Skeletal muscle cell (primary cell): Measurements from ENCODE around the gene CTSH.

Experiments
- DNase-seq: peaks from one replicate; pipeline ENCODE4 v3.0.0-alpha.2; 2010; ENCODE audit warnings: low read depth
- H3K4me3 ChIP-seq: 2 replicates; pipeline ENCODE4 v1.5.1; 2011; ENCODE audit warnings: low read depth, mild to moderate bottlenecking, control low read depth, low read length, moderate library complexity

Gene CTSH

DNA sequence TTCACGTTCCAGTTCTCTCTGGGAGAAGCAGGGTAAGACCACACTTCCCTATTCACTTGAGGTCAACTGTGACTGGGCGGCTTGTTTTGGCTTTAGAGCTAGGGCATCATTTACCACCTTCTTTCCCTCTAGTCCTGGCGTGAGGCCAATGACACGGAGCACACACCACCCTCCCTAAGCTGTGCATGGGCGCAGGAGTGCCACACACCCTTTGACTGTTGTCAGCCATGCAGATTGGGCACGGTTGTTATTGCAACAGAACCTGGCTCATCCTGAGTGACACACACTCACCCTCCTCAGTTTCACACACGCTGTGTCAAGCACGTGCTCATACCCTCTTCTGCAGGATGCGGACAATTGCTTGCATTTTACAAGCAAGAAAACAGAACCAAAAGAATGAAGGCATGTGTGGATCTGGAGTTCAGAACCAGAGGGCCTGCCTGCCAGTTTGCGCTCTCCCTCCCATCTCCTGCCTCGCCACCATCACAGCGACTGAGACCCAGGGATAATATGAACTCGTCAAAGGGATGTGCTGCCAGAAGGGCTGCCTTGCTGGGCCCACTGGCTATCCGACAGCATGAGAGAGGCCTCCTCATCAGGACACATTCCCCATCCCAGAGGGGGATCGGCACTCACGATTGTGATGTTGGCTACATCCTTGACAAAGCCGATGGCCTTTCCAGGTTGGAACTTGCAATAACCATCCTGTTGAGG is 17.6 kb downstream of the CTSH start:
- DNase-seq = no peak
- no peak overlapping the region for H3K4me3 ChIP-seq

GRCh38 chr15:78925956-78926743 is 18.7 kb downstream of the CTSH start:
- no peak overlapping the region for H3K4me3 ChIP-seq
- DNase-seq = no peak

DNA sequence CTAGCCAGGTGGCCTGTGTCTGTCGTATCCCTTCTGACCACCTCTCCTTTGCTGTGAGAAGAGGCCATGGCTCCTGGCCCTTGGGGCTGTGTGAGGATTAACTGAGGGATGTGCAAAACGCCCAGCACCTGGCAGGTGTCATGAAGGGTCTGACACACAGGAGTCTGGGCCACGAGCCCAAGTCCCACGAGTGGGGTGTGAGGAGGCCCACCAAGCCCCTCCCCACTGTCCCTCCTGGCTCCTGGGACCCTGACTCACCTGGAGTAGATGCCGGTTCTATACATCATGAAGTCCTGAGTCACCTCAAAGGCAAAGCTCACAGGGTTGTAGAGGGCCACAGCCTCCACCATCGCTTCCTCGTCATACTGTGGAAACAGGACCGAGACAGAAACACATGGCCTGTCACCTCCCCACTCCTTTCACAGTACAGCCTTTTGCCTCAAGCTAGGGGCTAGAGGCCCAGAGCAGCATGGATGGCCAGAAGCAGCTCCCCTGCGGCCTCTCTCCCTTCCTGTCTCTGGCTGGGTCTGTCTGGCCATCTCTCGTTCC is 19.7 kb downstream of the CTSH start:
- H3K4me3 ChIP-seq = no peak overlapping the region
- no peak for DNase-seq

GRCh38 chr15:78923480-78924360 is 21.1 kb downstream of the CTSH start:
- H3K4me3 ChIP-seq = no peak overlapping the region
- DNase-seq = no peak

DNA sequence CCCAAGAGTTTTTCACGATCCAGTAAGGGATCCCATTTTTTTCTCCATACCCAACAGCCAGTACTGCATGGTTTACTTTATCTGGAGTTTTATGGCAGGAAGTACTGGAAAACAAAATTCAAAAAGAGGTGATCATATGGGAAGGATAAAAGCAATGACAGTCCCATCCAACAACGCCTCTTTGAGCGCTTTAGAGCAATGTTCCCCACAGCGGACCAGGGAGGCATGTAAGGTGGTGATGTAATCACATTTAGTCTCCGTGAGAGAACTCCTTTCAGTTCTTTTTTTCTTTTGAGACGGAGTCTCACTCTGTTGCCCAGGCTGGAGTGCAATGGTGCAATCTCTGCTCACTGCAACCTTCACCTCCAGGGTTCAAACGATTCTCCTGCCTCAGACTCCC is 21.8 kb downstream of the CTSH start:
- no peak for DNase-seq
- H3K4me3 ChIP-seq = no peak overlapping the region

GRCh38 chr15:78922527-78922926 is 22.3 kb downstream of the CTSH start:
- DNase-seq = no peak
- H3K4me3 ChIP-seq = no peak overlapping the region

DNA sequence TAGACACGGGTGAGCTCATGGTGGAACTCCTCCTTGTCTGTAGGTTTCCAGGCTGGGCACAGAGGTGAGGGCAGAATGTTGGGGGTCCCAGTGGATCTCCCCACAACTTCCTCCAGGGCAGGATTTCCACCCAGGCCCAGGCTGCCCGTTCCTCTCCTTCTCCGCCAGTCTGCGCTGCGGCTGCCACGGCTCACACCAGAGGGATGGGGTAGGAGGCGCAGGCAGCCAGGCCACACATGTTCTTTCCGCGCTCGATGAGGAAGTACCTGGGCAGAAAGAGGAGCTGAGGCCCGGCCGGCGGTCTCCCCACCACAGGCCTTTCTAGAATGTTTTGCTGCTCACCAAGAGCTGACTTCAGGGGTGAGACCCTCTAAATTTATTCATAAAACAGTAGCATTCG is 22.9 kb downstream of the CTSH start:
- no peak for DNase-seq
- H3K4me3 ChIP-seq = no peak overlapping the region

DNA sequence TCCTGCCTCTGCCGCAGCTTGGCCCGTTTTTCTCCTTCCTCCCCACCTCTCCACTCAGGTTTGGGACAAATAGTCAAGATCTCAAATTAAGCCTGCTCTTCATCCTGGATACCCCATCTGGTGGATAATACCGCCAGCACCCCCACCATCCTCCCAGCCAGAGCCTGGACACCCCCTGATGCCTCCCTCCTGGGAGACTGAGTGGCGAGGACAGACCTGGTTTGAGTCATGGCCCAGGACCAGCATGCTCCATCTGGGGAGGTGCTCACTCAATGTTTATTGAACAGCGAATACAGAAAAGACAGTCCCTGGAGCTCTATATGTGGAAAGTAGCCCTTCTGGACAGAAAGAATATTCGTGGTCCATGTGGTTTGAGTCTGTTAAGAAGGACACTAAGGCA is 23.3 kb downstream of the CTSH start:
- H3K4me3 ChIP-seq = no peak overlapping the region
- no peak for DNase-seq

GRCh38 chr15:78917888-78918287 is 27.0 kb downstream of the CTSH start:
- no peak overlapping the region for H3K4me3 ChIP-seq
- DNase-seq = no peak

- DNase-seq = no peak
- H3K4me3 ChIP-seq = no peak overlapping the region
These were observed 28.8 kb downstream of the CTSH start for GRCh38 chr15:78916088-78916487.

DNA sequence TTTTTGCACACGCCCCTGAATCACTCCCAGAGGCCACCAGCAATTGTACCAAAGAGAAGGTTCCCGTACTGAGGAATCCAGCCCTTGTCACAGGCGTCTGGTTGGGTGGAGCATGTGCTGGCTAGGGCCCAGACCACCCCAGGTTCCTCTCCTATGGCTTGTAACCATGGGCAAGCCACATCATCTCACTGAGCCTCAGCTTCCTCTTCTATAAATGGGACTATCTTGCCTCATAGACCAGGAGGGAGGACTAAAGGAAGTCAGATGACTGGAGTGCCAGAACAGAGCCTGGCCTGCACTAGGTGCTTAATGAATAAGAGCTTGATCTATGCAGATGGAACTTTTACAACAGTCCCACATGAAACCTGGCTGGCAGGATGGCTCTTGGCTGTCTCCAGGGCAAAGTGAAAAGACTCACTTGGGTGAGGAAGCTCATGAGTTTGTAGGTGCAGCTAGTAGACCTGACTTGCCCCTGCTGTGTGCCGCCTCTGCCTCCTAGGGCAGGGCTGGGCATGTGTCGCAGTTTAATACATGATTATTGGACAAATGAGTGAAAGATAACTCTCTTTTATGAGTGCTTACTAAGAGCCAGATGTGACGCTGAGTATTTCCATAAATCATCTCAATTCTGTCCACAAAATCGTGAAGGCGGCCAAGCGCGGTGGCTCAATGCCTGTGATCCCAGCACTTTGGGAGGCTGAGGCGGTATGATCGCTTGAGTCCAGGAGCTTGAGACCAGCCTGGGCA is 29.3 kb downstream of the CTSH start:
- H3K4me3 ChIP-seq = no peak overlapping the region
- DNase-seq = no peak

DNA sequence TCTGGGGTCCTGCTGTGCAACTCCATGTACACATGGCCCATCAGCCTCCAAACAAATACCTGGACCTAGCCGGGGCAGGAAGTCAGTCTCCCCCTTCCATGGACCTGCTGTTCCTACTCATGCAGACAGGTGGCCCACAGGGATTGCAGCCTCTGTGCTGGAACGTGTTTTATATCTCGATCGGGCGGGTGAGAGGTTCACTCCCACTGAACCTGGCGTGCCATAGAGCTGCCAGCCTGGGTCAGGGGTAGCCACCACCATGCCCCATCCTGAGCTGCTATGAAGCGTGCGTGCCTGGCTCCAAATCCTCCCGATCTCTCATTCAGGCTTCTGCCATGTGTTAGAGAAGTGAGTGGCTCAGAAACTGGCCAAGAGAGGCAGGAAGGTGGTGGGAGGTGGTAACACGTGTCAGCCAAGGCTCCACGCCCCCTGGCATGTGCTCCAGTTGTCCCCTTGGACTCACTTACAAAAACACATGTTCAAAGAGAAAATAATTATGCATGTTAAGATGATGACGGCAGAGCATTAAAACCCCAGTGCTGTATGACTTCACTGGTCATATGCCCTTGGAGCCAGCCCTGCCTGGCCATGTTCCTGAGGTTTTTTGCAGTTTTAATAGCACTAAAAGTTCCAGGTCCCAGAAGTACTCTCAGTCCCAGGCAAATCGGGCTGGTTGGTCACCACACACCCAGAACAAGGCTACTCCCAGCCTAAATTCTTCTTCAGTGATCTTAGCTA is 30.6 kb downstream of the CTSH start:
- no peak overlapping the region for H3K4me3 ChIP-seq
- no peak for DNase-seq

DNA sequence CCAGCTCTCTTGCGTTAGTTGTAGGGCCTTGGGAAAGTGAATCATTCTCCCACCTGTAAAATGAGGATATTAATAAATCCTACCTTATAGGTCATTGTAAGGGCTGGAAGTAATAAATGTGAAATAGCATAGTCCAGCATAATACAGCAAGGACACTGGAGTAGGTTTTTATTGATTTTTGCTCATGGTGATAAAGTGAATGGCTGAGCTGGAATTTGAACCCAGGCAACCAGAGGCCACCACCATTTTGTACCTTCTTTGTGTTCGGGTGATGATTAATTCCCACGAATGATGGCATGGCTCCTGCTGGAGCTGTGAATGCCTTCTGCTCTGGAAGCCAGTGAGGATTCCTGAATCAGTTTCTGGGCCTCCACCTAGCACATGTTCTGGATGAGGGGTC is 31.8 kb downstream of the CTSH start:
- DNase-seq = no peak
- H3K4me3 ChIP-seq = no peak overlapping the region

DNA sequence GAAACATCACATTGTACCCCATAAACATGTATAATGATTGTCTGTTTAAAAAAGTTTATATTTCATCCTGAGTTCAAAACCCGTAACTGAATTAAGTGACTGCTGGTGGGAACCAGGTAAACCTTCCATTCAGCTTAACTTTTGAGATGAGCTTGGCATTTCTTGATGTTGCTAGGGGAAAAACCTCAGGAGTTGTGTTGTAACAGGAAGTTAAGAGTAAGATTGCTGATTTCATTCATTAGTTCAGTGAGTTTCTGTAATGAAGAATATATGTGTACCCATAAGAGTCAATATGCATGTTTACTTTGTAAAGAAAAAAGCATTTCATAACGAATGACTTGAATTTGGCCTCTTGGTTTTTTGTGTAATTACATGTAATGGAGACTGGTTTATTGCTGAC is 32.5 kb downstream of the CTSH start:
- no peak for DNase-seq
- H3K4me3 ChIP-seq = no peak overlapping the region

DNA sequence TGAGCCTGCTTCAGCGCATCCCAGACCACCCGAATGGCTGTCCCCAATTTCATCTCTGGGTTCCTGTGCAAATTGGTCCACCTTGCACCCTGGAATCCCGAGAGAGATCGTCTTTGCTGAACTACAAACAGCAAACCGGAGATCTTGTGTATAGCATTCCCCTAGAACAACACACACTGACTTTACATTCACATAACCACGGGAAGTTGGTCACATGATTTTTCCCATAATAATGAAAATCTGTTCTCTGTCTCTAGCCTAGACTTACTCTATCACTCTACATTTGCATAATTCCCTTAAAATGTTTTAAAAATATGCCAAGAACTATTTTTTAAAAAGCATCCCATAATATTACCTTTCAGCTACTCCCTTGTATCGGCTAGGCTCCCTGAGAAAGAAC is 34.6 kb downstream of the CTSH start:
- no peak for DNase-seq
- no peak overlapping the region for H3K4me3 ChIP-seq

DNA sequence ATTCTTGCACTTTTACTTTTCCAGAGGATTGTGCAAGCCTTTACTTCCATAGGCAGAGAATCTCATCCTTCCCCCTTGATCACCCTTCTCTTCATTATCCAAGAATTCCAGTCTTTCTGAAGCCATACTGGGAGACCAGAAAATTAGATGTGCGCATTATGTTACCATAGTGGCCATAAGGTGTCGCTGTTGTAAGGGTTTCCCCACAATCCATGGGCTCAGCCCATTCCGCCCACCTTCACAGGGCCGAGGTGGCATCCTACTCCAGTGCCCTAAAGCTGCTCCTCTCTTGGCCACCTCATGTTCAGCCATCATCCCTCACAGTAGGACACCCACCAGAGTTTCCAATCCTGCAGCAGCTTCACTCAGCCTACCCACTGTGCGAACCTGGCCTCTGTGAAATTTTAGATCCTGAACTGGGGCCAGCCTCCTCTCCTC is 35.0 kb downstream of the CTSH start:
- no peak for DNase-seq
- H3K4me3 ChIP-seq = no peak overlapping the region

DNA sequence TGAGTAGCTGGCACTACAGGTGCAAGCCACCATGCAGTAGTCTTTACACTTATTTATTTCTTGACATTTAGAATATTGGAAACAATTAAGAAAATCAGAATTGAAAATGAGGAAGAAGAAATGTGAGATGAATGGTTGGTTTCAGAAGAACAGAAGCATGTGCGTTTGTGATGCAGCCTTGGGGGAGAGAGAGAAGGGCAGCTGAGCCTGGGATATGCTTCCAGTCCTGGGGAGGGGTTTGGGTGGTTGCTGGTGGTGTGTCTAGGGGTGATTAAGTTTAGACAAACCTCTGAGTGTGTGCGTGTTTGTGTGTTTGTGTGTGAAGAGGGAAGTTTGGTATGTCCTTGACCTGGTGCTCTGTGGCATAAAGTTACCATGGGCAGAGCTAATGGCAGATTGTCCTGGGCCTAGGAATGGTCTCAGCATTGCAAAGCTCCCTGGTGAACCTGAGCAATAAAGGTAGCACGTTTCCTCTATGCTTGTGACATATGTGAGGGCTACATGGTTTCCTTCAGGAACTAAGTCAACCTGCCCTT is 35.6 kb downstream of the CTSH start:
- no peak overlapping the region for H3K4me3 ChIP-seq
- DNase-seq = no peak

GRCh38 chr15:78907577-78907976 is 37.3 kb downstream of the CTSH start:
- H3K4me3 ChIP-seq = no peak overlapping the region
- no peak for DNase-seq

GRCh38 chr15:78906316-78906620 is 38.6 kb downstream of the CTSH start:
- DNase-seq = peak; percentile 74
- no peak overlapping the region for H3K4me3 ChIP-seq
